ENCODE data around the gene MMAA.

Gene MMAA

GRCh38 chr4:145703850-145704497, 84.8 kb downstream of the MMAA start:
- no peak for FAIRE-seq
- no peak for DNase-seq (ENCODE audit: insufficient read length, low spot score)

- DNase-seq (ENCODE audit: insufficient read length, low spot score) (no peak), FAIRE-seq (no peak)
Observed at GRCh38 chr4:145709336-145709735, 90.2 kb downstream of the MMAA start.

Data from HTR-8/SVneo (cell line).